Nephron (organoid): ENCODE results near the gene C19orf47.

Experiments
- H3K27ac Mint-ChIP-seq, 3 experiments: 2 replicates each; pipeline ENCODE4 v1.8.0; 2020; ENCODE audit warnings: mixed read lengths in 3 of 3, mild to moderate bottlenecking in 2 of 3, moderate library complexity in 1 of 3
- H3K27me3 Mint-ChIP-seq: 2 replicates; pipeline ENCODE4 v1.8.0; 2021; ENCODE audit warnings: low read depth, mild to moderate bottlenecking, moderate library complexity, mixed read lengths
- H3K36me3 Mint-ChIP-seq: 2 replicates; pipeline ENCODE4 v1.8.0; 2020; ENCODE audit warnings: low read depth, mixed read lengths
- H3K4me1 Mint-ChIP-seq: 2 replicates; pipeline ENCODE4 v1.8.0; 2020; ENCODE audit warnings: mixed read lengths
- H3K4me3 Mint-ChIP-seq, 3 experiments: 2 replicates each; pipeline ENCODE4 v1.8.0; 2020; ENCODE audit warnings: mild to moderate bottlenecking in 3 of 3, mixed read lengths in 3 of 3, moderate library complexity in 2 of 3
- H3K9me3 Mint-ChIP-seq: 2 replicates; pipeline ENCODE4 v1.8.0; 2020; ENCODE audit warnings: mixed read lengths
- TF ChIP-seq, protein P1 (sequence below), 3 experiments: fragments of 200-600 bp; sonication (generic); IDR thresholded peaks; one replicate each; pipeline ENCODE4 v1.5.0; 2021; ENCODE audit warnings: antibody characterized with exemption in 3 of 3; ENCODE audit not compliant: unreplicated experiment in 3 of 3

Gene C19orf47

DNA sequence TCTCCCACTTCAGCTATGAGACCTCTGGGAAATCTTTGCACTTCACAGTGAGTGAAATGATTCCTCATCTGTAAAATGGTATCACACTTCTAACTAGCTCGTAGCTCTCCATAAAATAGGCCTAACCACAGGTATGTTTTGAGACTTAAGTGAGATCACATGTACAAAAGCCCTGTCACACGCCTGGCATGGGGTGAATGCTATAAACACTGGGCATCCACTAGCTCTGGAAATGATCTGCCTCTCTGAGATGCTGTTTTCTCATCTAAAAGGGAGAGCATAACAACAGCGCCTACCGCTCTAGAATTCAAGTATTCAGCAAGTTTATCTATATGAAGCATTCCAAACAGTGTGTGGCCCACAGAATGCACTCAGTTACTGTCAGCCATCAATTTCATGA lies 65.3 kb downstream of the C19orf47 start:
- TF ChIP-seq, protein P1, sequence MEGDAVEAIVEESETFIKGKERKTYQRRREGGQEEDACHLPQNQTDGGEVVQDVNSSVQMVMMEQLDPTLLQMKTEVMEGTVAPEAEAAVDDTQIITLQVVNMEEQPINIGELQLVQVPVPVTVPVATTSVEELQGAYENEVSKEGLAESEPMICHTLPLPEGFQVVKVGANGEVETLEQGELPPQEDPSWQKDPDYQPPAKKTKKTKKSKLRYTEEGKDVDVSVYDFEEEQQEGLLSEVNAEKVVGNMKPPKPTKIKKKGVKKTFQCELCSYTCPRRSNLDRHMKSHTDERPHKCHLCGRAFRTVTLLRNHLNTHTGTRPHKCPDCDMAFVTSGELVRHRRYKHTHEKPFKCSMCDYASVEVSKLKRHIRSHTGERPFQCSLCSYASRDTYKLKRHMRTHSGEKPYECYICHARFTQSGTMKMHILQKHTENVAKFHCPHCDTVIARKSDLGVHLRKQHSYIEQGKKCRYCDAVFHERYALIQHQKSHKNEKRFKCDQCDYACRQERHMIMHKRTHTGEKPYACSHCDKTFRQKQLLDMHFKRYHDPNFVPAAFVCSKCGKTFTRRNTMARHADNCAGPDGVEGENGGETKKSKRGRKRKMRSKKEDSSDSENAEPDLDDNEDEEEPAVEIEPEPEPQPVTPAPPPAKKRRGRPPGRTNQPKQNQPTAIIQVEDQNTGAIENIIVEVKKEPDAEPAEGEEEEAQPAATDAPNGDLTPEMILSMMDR (IDR thresholded peaks at IDR 0.05; ENCODE audit: unreplicated experiment in 3 of 3): no peak
- peak overlapping the region; percentile 99 for H3K27ac Mint-ChIP-seq
- peaks cover 68% of the 10 kb centered on the region for H3K4me1 Mint-ChIP-seq
- H3K36me3 Mint-ChIP-seq: no peaks in the 10 kb centered on the region
- no peaks in the 10 kb centered on the region for H3K9me3 Mint-ChIP-seq
- peak overlapping the region; percentile 90 to 98 (median 92) for H3K4me3 Mint-ChIP-seq
- H3K27me3 Mint-ChIP-seq: no peaks in the 10 kb centered on the region

DNA sequence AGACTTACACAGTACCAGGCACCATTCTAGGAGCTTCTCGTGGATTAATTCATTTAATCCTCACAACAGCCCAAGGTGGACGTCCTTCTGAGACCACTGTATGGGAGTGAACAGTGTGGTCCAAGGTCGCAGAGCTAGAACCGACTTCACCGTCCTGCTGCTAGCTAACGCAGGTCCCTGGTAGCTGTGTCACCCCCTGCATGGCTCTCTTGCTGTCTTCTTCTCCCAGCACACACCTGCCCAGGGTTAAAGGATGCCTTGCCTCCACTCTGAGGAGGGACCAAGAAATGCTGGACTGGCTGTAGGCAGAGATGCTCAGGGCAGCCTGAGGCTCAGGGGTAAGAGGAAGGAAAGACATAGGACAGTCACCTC lies 66.0 kb downstream of the C19orf47 start:
- TF ChIP-seq, protein P1 (IDR thresholded peaks at IDR 0.05; ENCODE audit: unreplicated experiment in 3 of 3): no peak
- Mint-ChIP-seq H3K36me3 (no peaks in the 10 kb centered on the region), H3K27ac (peak overlapping the region; percentile 96 to 99 (median 99)), H3K9me3 (no peaks in the 10 kb centered on the region), H3K4me3 (peak overlapping the region in 2 of 3 experiments; percentile 55 to 92), H3K4me1 (peaks cover 75% of the 10 kb centered on the region), H3K27me3 (no peaks in the 10 kb centered on the region)

DNA sequence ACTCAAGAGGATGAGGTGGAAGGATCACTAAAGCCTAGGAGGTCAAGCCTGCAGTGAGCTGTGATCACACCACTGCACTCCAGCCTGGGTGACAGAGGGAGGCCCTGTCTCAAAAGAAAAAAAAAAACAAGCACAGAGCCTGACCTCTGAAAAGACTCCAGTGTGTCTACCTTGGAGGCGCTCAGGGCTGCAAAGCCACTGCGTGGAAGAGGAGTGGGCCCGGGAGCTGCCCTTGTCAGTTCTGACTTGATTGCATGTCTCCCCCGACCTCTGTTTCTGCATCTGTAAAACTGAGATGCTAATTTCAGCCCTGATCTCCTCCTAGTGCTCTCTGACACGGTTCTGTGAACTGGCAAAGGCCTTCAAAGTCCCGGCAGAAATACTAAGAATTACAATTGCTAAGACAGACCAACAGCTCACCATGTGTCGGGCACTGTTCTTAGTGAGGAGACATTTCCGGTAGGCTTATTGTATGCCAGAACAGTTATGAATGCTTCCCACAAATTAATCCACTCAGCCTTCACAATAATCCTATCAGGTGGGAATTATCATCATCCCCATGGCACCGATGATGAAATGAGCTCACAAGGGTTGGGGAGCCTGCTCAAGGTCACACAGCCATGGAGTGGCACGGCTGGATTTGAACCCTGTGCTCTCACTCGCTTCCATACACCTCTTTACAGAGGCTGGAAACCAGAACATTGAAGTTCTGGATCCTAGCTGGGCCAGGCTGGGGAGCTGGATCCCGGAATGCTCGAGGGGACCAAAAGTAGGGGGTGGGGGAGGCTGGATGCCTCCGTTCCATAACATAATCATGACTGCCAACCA lies 66.6 kb downstream of the C19orf47 start:
- Mint-ChIP-seq H3K4me1 (peaks cover 73% of the 10 kb centered on the region), H3K4me3 (peak overlapping the region in 2 of 3 experiments; percentile 50 to 55), H3K27me3 (no peaks in the 10 kb centered on the region), H3K36me3 (no peaks in the 10 kb centered on the region), H3K27ac (peak overlapping the region; percentile 96 to 99 (median 99)), H3K9me3 (no peaks in the 10 kb centered on the region)
- TF ChIP-seq, protein P1 (IDR thresholded peaks at IDR 0.05; ENCODE audit: unreplicated experiment in 3 of 3): no peak

DNA sequence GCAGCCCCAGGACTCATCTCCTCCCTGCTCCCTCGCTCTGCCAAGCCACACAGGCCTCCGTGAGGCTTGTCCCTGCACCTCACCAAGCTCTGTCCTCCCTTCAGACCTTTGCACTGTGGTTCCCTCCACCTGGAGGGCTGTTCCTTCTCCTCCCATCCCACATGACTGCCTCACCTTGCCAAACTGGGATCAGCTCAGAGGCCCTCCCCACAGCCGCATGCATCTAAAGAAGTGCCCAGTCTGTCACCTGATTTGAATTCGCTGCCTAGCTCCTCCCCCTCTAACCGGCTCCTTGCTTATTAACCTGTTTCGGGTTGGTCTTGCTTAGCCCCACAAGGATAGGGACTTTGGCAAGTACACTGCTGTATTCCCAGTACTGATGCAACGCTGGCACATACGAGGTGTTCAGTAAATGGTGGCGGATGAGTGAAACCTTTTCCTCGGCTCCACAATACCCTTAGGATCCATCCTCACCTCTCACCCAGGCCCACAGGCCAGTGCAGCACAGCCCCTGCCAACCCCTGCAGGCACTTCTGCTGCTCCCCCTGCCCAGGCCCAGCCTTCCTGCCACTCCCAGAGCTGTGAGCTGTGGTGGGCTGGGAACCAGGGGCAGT lies 67.5 kb downstream of the C19orf47 start:
- Mint-ChIP-seq H3K4me1 (peaks cover 66% of the 10 kb centered on the region), H3K9me3 (no peaks in the 10 kb centered on the region), H3K27ac (peak overlapping the region; percentile 96 to 98 (median 97)), H3K27me3 (no peaks in the 10 kb centered on the region), H3K36me3 (no peaks in the 10 kb centered on the region), H3K4me3 (peak overlapping the region; percentile 56 to 76 (median 72))
- TF ChIP-seq, protein P1 (IDR thresholded peaks at IDR 0.05; ENCODE audit: unreplicated experiment in 3 of 3): no peak

DNA sequence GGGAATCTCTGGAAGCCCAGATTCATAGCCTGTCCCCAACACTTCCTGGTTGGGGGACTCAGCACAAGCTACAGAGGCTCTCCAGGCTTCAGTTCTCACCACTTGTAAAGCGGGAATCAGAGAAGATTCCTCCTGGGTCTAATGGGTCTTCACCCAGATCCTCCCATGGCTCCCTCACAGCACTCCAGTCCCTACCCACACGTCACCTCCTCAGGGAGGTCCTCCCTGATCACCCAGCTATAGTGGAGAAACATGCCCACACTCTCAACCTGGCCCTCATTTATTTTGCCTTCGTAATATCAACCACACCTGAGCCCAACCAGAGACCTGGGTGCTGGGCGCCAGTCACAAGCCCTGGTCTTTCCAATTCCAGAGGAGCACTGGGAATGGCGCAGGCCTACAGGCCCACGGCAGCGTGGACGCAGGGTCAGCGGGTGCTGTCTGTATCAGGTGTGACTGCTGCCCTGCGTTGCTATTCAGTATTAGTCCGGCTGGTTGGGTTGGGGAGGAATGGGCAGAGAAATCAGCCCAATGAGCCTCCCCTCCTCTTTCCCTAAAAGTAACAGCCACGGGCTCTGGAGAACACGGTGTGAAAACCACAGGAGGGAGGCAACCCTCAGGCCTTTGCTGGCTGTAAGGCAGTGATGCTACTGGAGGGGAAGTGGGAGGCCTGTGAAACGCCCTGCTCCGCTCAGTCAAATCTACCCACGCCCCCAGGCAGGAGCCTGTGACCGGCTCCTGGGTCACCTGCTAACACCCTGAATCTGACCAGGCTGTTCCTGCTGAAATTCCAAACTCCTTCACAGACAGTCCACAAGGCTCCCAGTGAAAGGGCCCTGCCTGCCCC lies 68.2 kb downstream of the C19orf47 start:
- H3K9me3 Mint-ChIP-seq: no peaks in the 10 kb centered on the region
- H3K4me1 Mint-ChIP-seq: peaks cover 66% of the 10 kb centered on the region
- TF ChIP-seq, protein P1 (IDR thresholded peaks at IDR 0.05; ENCODE audit: unreplicated experiment in 3 of 3): no peak
- peak overlapping the region; percentile 56 to 76 (median 72) for H3K4me3 Mint-ChIP-seq
- no peaks in the 10 kb centered on the region for H3K27me3 Mint-ChIP-seq
- H3K36me3 Mint-ChIP-seq: no peaks in the 10 kb centered on the region
- peak overlapping the region; percentile 96 to 98 (median 97) for H3K27ac Mint-ChIP-seq
